ENCODE data around the gene GLMP. TPM values are rescaled to one million over a fixed set of nuclear protein-coding genes. Genes with fewer than 3 reads are reported as not detected.
"Not testable (repeated sequence)": the region's sequence is repeated elsewhere in the genome, so short reads cannot be mapped to it uniquely, and the experiment has no call there.

Gene GLMP
- 17.2 and 20.3 TPM in 2 replicates for total RNA-seq

- peak within 1 kb of the TSS; percentile 86 for H3K27ac Mint-ChIP-seq
- H3K4me3 Mint-ChIP-seq = peak within 1 kb of the TSS; percentile 90
- no peaks in the 10 kb centered on the region for H3K27me3 Mint-ChIP-seq (ENCODE audit: insufficient read depth)
- H3K9me3 Mint-ChIP-seq = no peaks in the 10 kb centered on the region
- DNase-seq (ENCODE audit: low spot score) = peak; percentile 48
- intact Hi-C loops (cut with micrococcal nuclease) = loop anchor here (1.0 kb wide), 2 partner anchors 13 to 43 kb away; partner anchors contain the start of genes CCT3, SMG5 and TSACC
- H3K36me3 Mint-ChIP-seq (ENCODE audit: low read depth) = peaks cover 3% of the 10 kb centered on the region
- H3K4me1 Mint-ChIP-seq (ENCODE audit: low read depth) = peaks cover 15% of the 10 kb centered on the region
Measured at GRCh38 chr1:156295391-156295947, at the start of gene GLMP. Gene GLMP, minus strand, starts transcription at chr1:156295679. Its CDS starts 34 bp downstream, at chr1:156295645.

- H3K4me3 Mint-ChIP-seq = no peak overlapping the region
- intact Hi-C loops (cut with micrococcal nuclease) = no loop called here
- no peaks in the 10 kb centered on the region for H3K9me3 Mint-ChIP-seq
- no peak for DNase-seq (ENCODE audit: low spot score)
- no peaks in the 10 kb centered on the region for H3K4me1 Mint-ChIP-seq (ENCODE audit: low read depth)
- H3K27ac Mint-ChIP-seq = no peak overlapping the region
- peaks cover 34% of the 10 kb centered on the region for H3K27me3 Mint-ChIP-seq (ENCODE audit: insufficient read depth)
- H3K36me3 Mint-ChIP-seq (ENCODE audit: low read depth) = no peaks in the 10 kb centered on the region
Measured at GRCh38 chr1:156344409-156344808, 48.9 kb upstream of the GLMP start.

- H3K27ac Mint-ChIP-seq = no peak overlapping the region
- H3K36me3 Mint-ChIP-seq (ENCODE audit: low read depth) = peaks cover 7% of the 10 kb centered on the region
Measured at GRCh38 chr1:156342166-156342955, 46.9 kb upstream of the GLMP start.

GRCh38 chr1:156338180-156338976, 42.9 kb upstream of the GLMP start, which contains the start of the genes CCT3 and TSACC:
Gene CCT3, minus strand, starts transcription at chr1:156338292. Its CDS starts 108 bp downstream, at chr1:156338184.
Gene TSACC, plus strand, starts transcription at chr1:156338526. Its CDS starts 1,232 bp downstream, at chr1:156339758.
- Mint-ChIP-seq H3K4me3 (peak within 1 kb of the TSS; percentile 98), H3K36me3 (ENCODE audit: low read depth) (peaks cover 39% of the 10 kb centered on the region), H3K27me3 (ENCODE audit: insufficient read depth) (peaks cover 5% of the 10 kb centered on the region), H3K4me1 (ENCODE audit: low read depth) (peaks cover 41% of the 10 kb centered on the region), H3K9me3 (no peaks in the 10 kb centered on the region), H3K27ac (peak within 1 kb of the TSS; percentile 95)
- intact Hi-C loops (cut with micrococcal nuclease) = loop anchor here (1.0 to 10.0 kb wide), 12 partner anchors 43 to 429 kb away; partner anchors contain the start of genes GLMP, ISG20L2, KHDC4 and LAMTOR2
- DNase-seq (ENCODE audit: low spot score) = peak; percentile 99

More at GRCh38 chr1:156342166-156342955, 46.9 kb upstream of the GLMP start:
- no peak for DNase-seq (ENCODE audit: low spot score)
- no peak overlapping the region for H3K4me3 Mint-ChIP-seq
- H3K9me3 Mint-ChIP-seq = no peaks in the 10 kb centered on the region
- H3K27me3 Mint-ChIP-seq (ENCODE audit: insufficient read depth) = peaks cover 17% of the 10 kb centered on the region
- peaks cover 11% of the 10 kb centered on the region for H3K4me1 Mint-ChIP-seq (ENCODE audit: low read depth)
- intact Hi-C loops (cut with micrococcal nuclease) = no loop called here

GRCh38 chr1:156337888-156338179, 42.4 kb upstream of the GLMP start:
- peaks cover 41% of the 10 kb centered on the region for H3K4me1 Mint-ChIP-seq (ENCODE audit: low read depth)
- peak overlapping the region; percentile 95 for H3K27ac Mint-ChIP-seq
- H3K36me3 Mint-ChIP-seq (ENCODE audit: low read depth) = peaks cover 42% of the 10 kb centered on the region
- DNase-seq (ENCODE audit: low spot score) = no peak
- H3K4me3 Mint-ChIP-seq = peak overlapping the region; percentile 98
- no peaks in the 10 kb centered on the region for H3K9me3 Mint-ChIP-seq
- intact Hi-C loops (cut with micrococcal nuclease) = loop anchor here (1.0 to 10.0 kb wide), 12 partner anchors 43 to 429 kb away; partner anchors contain the start of genes GLMP, ISG20L2, KHDC4 and LAMTOR2
- H3K27me3 Mint-ChIP-seq (ENCODE audit: insufficient read depth) = peaks cover 2% of the 10 kb centered on the region

GRCh38 chr1:156337052-156337887, 41.8 kb upstream of the GLMP start:
- Mint-ChIP-seq H3K36me3 (ENCODE audit: low read depth) (peaks cover 46% of the 10 kb centered on the region), H3K4me3 (peak overlapping the region; percentile 98), H3K27me3 (ENCODE audit: insufficient read depth) (no peaks in the 10 kb centered on the region), H3K4me1 (ENCODE audit: low read depth) (peaks cover 41% of the 10 kb centered on the region), H3K9me3 (no peaks in the 10 kb centered on the region), H3K27ac (peak overlapping the region; percentile 95)
- no peak for DNase-seq (ENCODE audit: low spot score)
- intact Hi-C loops (cut with micrococcal nuclease) = loop anchor here (10.0 kb wide), 1 partner anchor 402 kb away; the partner anchor contains the start of gene KHDC4

- intact Hi-C loops (cut with micrococcal nuclease) = loop anchor here (10.0 kb wide), 1 partner anchor 401 kb away; the partner anchor contains the start of gene KHDC4
- peaks cover 50% of the 10 kb centered on the region for H3K36me3 Mint-ChIP-seq (ENCODE audit: low read depth)
- DNase-seq (ENCODE audit: low spot score) = no peak
- peaks cover 41% of the 10 kb centered on the region for H3K4me1 Mint-ChIP-seq (ENCODE audit: low read depth)
- H3K27me3 Mint-ChIP-seq (ENCODE audit: insufficient read depth) = no peaks in the 10 kb centered on the region
- peak overlapping the region; percentile 98 for H3K4me3 Mint-ChIP-seq
- H3K27ac Mint-ChIP-seq = no peak overlapping the region
- no peaks in the 10 kb centered on the region for H3K9me3 Mint-ChIP-seq
Measured at GRCh38 chr1:156336242-156336641, 40.8 kb upstream of the GLMP start.

- H3K36me3 Mint-ChIP-seq (ENCODE audit: low read depth) = peaks cover 32% of the 10 kb centered on the region
- H3K4me1 Mint-ChIP-seq (ENCODE audit: low read depth); intact Hi-C loops (cut with micrococcal nuclease); H3K27me3 Mint-ChIP-seq (ENCODE audit: insufficient read depth); H3K9me3 Mint-ChIP-seq; H3K27ac Mint-ChIP-seq; H3K4me3 Mint-ChIP-seq; DNase-seq (ENCODE audit: low spot score): not testable (repeated sequence)
Measured at GRCh38 chr1:156323179-156323578, 27.7 kb upstream of the GLMP start.

- Mint-ChIP-seq H3K9me3 (no peaks in the 10 kb centered on the region), H3K4me3 (no peak overlapping the region), H3K4me1 (ENCODE audit: low read depth) (no peaks in the 10 kb centered on the region), H3K27ac (peak overlapping the region; percentile 3), H3K36me3 (ENCODE audit: low read depth) (peaks cover 44% of the 10 kb centered on the region), H3K27me3 (ENCODE audit: insufficient read depth) (no peaks in the 10 kb centered on the region)
- intact Hi-C loops (cut with micrococcal nuclease) = no loop called here
- no peak for DNase-seq (ENCODE audit: low spot score)
Measured at GRCh38 chr1:156320560-156320959, 25.1 kb upstream of the GLMP start.

- no peak for DNase-seq (ENCODE audit: low spot score)
- H3K27me3 Mint-ChIP-seq (ENCODE audit: insufficient read depth) = no peaks in the 10 kb centered on the region
- H3K4me1 Mint-ChIP-seq (ENCODE audit: low read depth) = no peaks in the 10 kb centered on the region
- intact Hi-C loops (cut with micrococcal nuclease) = loop anchor here (1.0 to 2.0 kb wide), 2 partner anchors 173 to 229 kb away; no protein-coding TSS in a partner anchor
- H3K36me3 Mint-ChIP-seq (ENCODE audit: low read depth) = peaks cover 45% of the 10 kb centered on the region
- no peak overlapping the region for H3K4me3 Mint-ChIP-seq
- no peak overlapping the region for H3K27ac Mint-ChIP-seq
- no peaks in the 10 kb centered on the region for H3K9me3 Mint-ChIP-seq
Measured at GRCh38 chr1:156319664-156320063, 24.2 kb upstream of the GLMP start.

GRCh38 chr1:156316909-156317308, 21.4 kb upstream of the GLMP start:
- H3K36me3 Mint-ChIP-seq (ENCODE audit: low read depth) = peaks cover 53% of the 10 kb centered on the region
- DNase-seq (ENCODE audit: low spot score) = no peak
- no peaks in the 10 kb centered on the region for H3K27me3 Mint-ChIP-seq (ENCODE audit: insufficient read depth)
- no peak overlapping the region for H3K4me3 Mint-ChIP-seq
- H3K9me3 Mint-ChIP-seq = no peaks in the 10 kb centered on the region
- intact Hi-C loops (cut with micrococcal nuclease) = no loop called here
- H3K27ac Mint-ChIP-seq = no peak overlapping the region
- no peaks in the 10 kb centered on the region for H3K4me1 Mint-ChIP-seq (ENCODE audit: low read depth)

GRCh38 chr1:156310962-156311361, 15.5 kb upstream of the GLMP start:
- Mint-ChIP-seq H3K4me3 (no peak overlapping the region), H3K36me3 (ENCODE audit: low read depth) (peaks cover 44% of the 10 kb centered on the region), H3K9me3 (no peaks in the 10 kb centered on the region), H3K4me1 (ENCODE audit: low read depth) (no peaks in the 10 kb centered on the region), H3K27ac (no peak overlapping the region), H3K27me3 (ENCODE audit: insufficient read depth) (no peaks in the 10 kb centered on the region)
- no peak for DNase-seq (ENCODE audit: low spot score)
- intact Hi-C loops (cut with micrococcal nuclease) = no loop called here

Data from activated T-helper 1 cell treated with anti-CD3 and anti-CD28 coated beads, Interleukin-12 subunit alpha, Interleukin-12 subunit beta, Interleukin-2, Interleukin-4 antibody, amounts not matched to agents 30 ng/mL and 10 ng/mL and 1 ng/mL, durations not matched to agents 14 hours and 24 hours and 36 hours (primary cell).